DND-41 (cell line): ENCODE data around the gene ABCB8.

ENCODE experiments used
- CTCF ChIP-seq: IDR thresholded peaks from 2 replicates; pipeline ENCODE4 v1.5.1; 2012; ENCODE audit warnings: borderline replicate concordance, low read length, moderate library complexity, mild to moderate bottlenecking; ENCODE audit not compliant: poor library complexity, severe bottlenecking; ENCODE audit errors: extremely low read depth
- EZH2 ChIP-seq: IDR thresholded peaks from 3 replicates; pipeline ENCODE4 v1.6.1; 2012; ENCODE audit warnings: borderline replicate concordance, low read depth, mild to moderate bottlenecking, moderate library complexity, low read length, inconsistent platforms; ENCODE audit not compliant: severe bottlenecking

GRCh38 chr7:151023232-151023631 lies 5.0 kb upstream of the ABCB8 start:
- TF ChIP-seq CTCF, result no peak
- TF ChIP-seq EZH2, result no peak
